Stimulated activated effector memory CD8-positive, alpha-beta T cell treated with anti-CD3 and anti-CD28 coated beads, Interleukin-12 subunit alpha, Interleukin-12 subunit beta, amount 100 ng/mL, for 72 hours (primary cell): Measurements from ENCODE around the gene OPN1SW.
A peak's percentile ranks its signal among the peaks of the same experiment; 100 is the strongest.

ENCODE experiments used
- ATAC-seq: fragments of 150-1000 bp; cut with Tn5 transposase; 2 replicates; pipeline ENCODE4 v1.10.0; 2021
- DNase-seq, 2 donors: peaks; one replicate each; pipeline ENCODE4 v3.0.0; 2021 to 2022; ENCODE audit warnings: low spot score in 2 of 2
- H3K27ac Mint-ChIP-seq: one replicate; pipeline ENCODE4 v1.8.0; 2022; ENCODE audit warnings: mild to moderate bottlenecking, mixed read lengths
- H3K36me3 Mint-ChIP-seq: one replicate; pipeline ENCODE4 v1.8.0; 2022; ENCODE audit warnings: mild to moderate bottlenecking, mixed read lengths
- H3K4me1 Mint-ChIP-seq: one replicate; pipeline ENCODE4 v1.8.0; 2022; ENCODE audit warnings: mixed read lengths
- H3K4me3 Mint-ChIP-seq: one replicate; pipeline ENCODE4 v1.8.0; 2022; ENCODE audit warnings: mild to moderate bottlenecking, mixed read lengths
- H3K9me3 Mint-ChIP-seq: one replicate; pipeline ENCODE4 v1.8.0; 2022; ENCODE audit warnings: mixed read lengths

The OPN1SW gene

GRCh38 chr7:128737441-128737840 lies 38.2 kb downstream of the OPN1SW start:
- ATAC-seq (no peak), DNase-seq (no peak)
- Mint-ChIP-seq H3K4me3 (no peak overlapping the region), H3K27ac (peak overlapping the region; percentile 96), H3K36me3 (peaks cover 10% of the 10 kb centered on the region), H3K9me3 (no peaks in the 10 kb centered on the region), H3K4me1 (peaks cover 35% of the 10 kb centered on the region)

GRCh38 chr7:128735436-128735835 lies 40.2 kb downstream of the OPN1SW start:
- no peak for ATAC-seq
- Mint-ChIP-seq H3K27ac (no peak overlapping the region), H3K4me3 (no peak overlapping the region), H3K36me3 (peaks cover 10% of the 10 kb centered on the region), H3K9me3 (no peaks in the 10 kb centered on the region), H3K4me1 (peaks cover 21% of the 10 kb centered on the region)
- no peak for DNase-seq

- no peak overlapping the region for H3K27ac Mint-ChIP-seq
- H3K4me3 Mint-ChIP-seq, result no peak overlapping the region
- H3K36me3 Mint-ChIP-seq, result peaks cover 10% of the 10 kb centered on the region
- H3K4me1 Mint-ChIP-seq, result peaks cover 16% of the 10 kb centered on the region
- DNase-seq, result no peak
- no peak for ATAC-seq
- H3K9me3 Mint-ChIP-seq, result no peaks in the 10 kb centered on the region
Observed at GRCh38 chr7:128734890-128735289, 40.7 kb downstream of the OPN1SW start.

GRCh38 chr7:128733278-128733645 lies 42.3 kb downstream of the OPN1SW start:
- Mint-ChIP-seq H3K36me3 (no peaks in the 10 kb centered on the region), H3K4me3 (no peak overlapping the region), H3K4me1 (peaks cover 5% of the 10 kb centered on the region), H3K27ac (no peak overlapping the region), H3K9me3 (no peaks in the 10 kb centered on the region)
- no peak for ATAC-seq
- no peak for DNase-seq

- no peak overlapping the region for H3K27ac Mint-ChIP-seq
Observed at GRCh38 chr7:128732521-128733277, 42.9 kb downstream of the OPN1SW start.

GRCh38 chr7:128731184-128731583 lies 44.4 kb downstream of the OPN1SW start:
- DNase-seq (no peak), ATAC-seq (no peak)
- Mint-ChIP-seq H3K4me1 (no peaks in the 10 kb centered on the region), H3K27ac (no peak overlapping the region), H3K9me3 (no peaks in the 10 kb centered on the region), H3K36me3 (no peaks in the 10 kb centered on the region), H3K4me3 (no peak overlapping the region)

More at GRCh38 chr7:128732521-128733277, 42.9 kb downstream of the OPN1SW start:
- no peaks in the 10 kb centered on the region for H3K4me1 Mint-ChIP-seq
- ATAC-seq (no peak), DNase-seq (no peak)
- H3K36me3 Mint-ChIP-seq, result no peaks in the 10 kb centered on the region
- no peak overlapping the region for H3K4me3 Mint-ChIP-seq
- H3K9me3 Mint-ChIP-seq, result no peaks in the 10 kb centered on the region

- Mint-ChIP-seq H3K27ac (no peak overlapping the region), H3K36me3 (no peaks in the 10 kb centered on the region), H3K9me3 (no peaks in the 10 kb centered on the region), H3K4me1 (no peaks in the 10 kb centered on the region), H3K4me3 (no peak overlapping the region)
- ATAC-seq, result no peak
- no peak for DNase-seq
Observed at GRCh38 chr7:128729494-128729893, 46.1 kb downstream of the OPN1SW start.

GRCh38 chr7:128728598-128728997 lies 47.0 kb downstream of the OPN1SW start:
- Mint-ChIP-seq H3K27ac (no peak overlapping the region), H3K4me3 (no peak overlapping the region), H3K9me3 (no peaks in the 10 kb centered on the region), H3K4me1 (no peaks in the 10 kb centered on the region), H3K36me3 (no peaks in the 10 kb centered on the region)
- DNase-seq (no peak), ATAC-seq (no peak)

- Mint-ChIP-seq H3K4me1 (no peaks in the 10 kb centered on the region), H3K4me3 (no peak overlapping the region), H3K9me3 (no peaks in the 10 kb centered on the region), H3K36me3 (no peaks in the 10 kb centered on the region), H3K27ac (no peak overlapping the region)
- no peak for ATAC-seq
- DNase-seq, result no peak
Observed at GRCh38 chr7:128727239-128727638, 48.4 kb downstream of the OPN1SW start.

- H3K27ac Mint-ChIP-seq, result no peak overlapping the region
- no peak for ATAC-seq
- no peak for DNase-seq
- no peaks in the 10 kb centered on the region for H3K4me1 Mint-ChIP-seq
- no peaks in the 10 kb centered on the region for H3K9me3 Mint-ChIP-seq
- H3K36me3 Mint-ChIP-seq, result no peaks in the 10 kb centered on the region
- H3K4me3 Mint-ChIP-seq, result no peak overlapping the region
Observed at GRCh38 chr7:128726737-128727072, 48.9 kb downstream of the OPN1SW start.

- H3K4me1 Mint-ChIP-seq, result no peaks in the 10 kb centered on the region
Observed at GRCh38 chr7:128726059-128726736, 49.4 kb downstream of the OPN1SW start.

GRCh38 chr7:128725531-128725930 lies 50.1 kb downstream of the OPN1SW start:
- Mint-ChIP-seq H3K36me3 (no peaks in the 10 kb centered on the region), H3K27ac (no peak overlapping the region), H3K4me1 (no peaks in the 10 kb centered on the region), H3K9me3 (no peaks in the 10 kb centered on the region), H3K4me3 (no peak overlapping the region)
- ATAC-seq (no peak), DNase-seq (no peak)

More at GRCh38 chr7:128726059-128726736, 49.4 kb downstream of the OPN1SW start:
- Mint-ChIP-seq H3K36me3 (no peaks in the 10 kb centered on the region), H3K4me3 (no peak overlapping the region), H3K27ac (no peak overlapping the region), H3K9me3 (no peaks in the 10 kb centered on the region)
- DNase-seq (no peak), ATAC-seq (no peak)

GRCh38 chr7:128724743-128725142 lies 50.9 kb downstream of the OPN1SW start:
- no peaks in the 10 kb centered on the region for H3K4me1 Mint-ChIP-seq
- H3K4me3 Mint-ChIP-seq, result no peak overlapping the region
- H3K36me3 Mint-ChIP-seq, result no peaks in the 10 kb centered on the region
- DNase-seq, result no peak
- H3K27ac Mint-ChIP-seq, result no peak overlapping the region
- ATAC-seq, result no peak
- no peaks in the 10 kb centered on the region for H3K9me3 Mint-ChIP-seq
